ENCODE results near the gene RALGAPA2.

DNA sequence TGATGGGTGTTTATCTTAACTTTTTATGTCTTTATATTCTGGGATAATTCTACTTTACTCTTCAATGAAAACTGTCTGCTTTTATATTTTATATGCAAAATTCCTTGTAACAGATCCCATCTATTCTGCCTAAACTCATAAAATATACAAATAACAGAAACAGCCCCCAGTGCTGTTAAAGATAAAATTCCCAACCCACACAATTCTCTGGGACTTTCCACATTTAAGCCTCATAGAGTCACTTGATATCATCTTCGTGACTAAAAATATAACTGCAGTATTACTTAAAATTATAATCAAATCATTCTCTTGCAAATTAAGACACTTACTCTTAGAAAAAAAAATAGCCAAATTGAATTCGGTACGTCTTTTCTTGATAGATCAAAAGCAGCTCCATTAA lies 284.4 kb downstream of the RALGAPA2 start:
- TF ChIP-seq EZH2phosphoT487 (IDR thresholded peaks at IDR 0.05; ENCODE audit: low read depth) = no peak
- TF ChIP-seq, protein P1, sequence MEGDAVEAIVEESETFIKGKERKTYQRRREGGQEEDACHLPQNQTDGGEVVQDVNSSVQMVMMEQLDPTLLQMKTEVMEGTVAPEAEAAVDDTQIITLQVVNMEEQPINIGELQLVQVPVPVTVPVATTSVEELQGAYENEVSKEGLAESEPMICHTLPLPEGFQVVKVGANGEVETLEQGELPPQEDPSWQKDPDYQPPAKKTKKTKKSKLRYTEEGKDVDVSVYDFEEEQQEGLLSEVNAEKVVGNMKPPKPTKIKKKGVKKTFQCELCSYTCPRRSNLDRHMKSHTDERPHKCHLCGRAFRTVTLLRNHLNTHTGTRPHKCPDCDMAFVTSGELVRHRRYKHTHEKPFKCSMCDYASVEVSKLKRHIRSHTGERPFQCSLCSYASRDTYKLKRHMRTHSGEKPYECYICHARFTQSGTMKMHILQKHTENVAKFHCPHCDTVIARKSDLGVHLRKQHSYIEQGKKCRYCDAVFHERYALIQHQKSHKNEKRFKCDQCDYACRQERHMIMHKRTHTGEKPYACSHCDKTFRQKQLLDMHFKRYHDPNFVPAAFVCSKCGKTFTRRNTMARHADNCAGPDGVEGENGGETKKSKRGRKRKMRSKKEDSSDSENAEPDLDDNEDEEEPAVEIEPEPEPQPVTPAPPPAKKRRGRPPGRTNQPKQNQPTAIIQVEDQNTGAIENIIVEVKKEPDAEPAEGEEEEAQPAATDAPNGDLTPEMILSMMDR (IDR thresholded peaks at IDR 0.05; ENCODE audit: low read depth, low read length) = no peak

All from OCI-LY3 (cell line).